Measurements from ENCODE around the gene TRNT1.

TRNT1 gene

DNA sequence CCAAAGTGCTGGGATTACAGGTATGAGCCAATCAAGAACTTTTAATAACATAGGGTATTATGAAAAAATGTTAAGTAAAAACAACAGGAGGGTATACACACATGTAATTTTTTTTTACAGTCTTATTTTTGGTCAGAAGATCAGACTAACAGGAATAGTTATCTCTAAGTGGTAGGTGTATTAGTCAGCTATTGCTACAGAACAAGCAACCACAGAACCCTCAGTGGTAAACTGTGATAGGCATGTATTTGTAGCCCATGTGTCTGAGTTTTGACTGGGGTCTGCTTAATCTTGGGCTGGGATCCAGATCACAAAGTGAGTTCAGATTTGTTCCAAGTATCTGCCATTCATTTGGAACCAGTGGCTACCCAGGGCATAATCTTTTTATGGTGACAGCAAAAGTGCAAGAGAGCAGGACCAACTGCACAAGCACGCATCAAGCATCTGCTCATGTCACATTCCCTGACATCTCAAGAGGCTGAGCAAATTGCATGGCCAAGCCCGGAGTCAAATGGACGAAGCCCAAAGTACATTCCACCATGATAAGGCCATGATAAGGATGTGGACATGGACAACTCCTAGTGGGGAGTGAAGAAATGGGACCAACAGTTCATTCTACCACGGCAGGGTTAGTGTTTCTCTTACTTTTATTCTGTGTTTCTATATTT, 13.6 kb upstream of the TRNT1 start:
- DNase-seq = no peak

DNA sequence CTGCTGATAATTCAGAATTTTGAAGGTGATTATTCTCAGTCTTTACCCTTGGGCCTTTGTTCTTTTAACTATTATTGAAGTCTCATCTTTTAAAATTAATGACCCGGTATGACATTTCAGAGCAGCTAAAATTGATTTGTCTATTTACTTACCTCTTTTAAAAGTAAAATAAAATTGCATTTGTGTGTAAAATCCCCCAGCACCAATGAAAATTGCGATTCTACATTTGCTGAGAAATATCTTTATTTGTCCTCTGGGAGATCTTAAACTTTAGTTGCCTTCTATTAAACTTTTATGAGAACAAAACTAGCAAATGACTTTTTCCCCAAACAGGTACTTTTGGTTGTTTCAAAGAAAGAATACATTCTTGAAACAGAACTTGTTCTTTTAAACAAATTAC, 9.1 kb upstream of the TRNT1 start:
- no peak for DNase-seq

DNA sequence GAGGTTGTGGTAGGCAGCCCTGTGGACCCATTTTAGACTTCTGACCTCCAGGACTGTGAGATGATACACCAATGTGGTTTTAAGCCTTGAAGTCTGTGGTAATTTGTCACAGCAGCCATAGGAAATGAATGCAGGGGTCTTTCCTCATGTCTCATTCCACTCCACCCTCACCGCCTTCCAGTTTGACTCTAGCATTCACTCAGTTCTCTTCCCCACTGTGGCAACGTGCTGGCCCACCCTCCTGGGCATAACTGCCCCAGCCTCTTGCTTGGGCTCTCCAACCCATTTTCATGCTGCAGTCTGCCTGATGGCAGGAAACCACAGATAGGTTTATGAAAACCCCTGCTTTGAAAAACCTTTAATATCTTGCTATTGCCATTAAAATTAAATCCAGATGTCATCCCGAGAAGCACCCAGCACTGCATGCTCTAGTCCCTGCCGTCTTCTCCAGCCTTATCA, 7.3 kb upstream of the TRNT1 start:
- peak; percentile 18 for DNase-seq

DNA sequence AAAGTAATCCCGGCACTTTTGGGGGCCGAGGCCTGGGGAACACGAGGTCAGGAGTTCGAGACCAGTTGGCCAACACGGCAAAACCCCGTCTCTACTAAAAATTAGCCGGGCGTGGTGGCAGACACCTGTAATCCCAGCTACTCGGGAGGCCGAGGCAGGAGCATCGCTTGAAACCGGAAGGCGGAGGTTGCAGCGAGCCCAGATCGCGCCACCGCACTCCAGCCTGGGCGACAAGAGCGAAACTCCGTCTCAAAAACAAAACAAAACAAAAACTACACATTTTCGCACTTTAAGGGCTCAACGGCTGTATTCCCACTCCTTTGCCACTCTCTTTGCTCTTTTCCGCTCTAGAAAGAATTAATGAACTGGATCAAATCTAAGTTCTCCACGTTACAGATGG, 763 bp upstream of the TRNT1 start:
- DNase-seq = no peak

DNA sequence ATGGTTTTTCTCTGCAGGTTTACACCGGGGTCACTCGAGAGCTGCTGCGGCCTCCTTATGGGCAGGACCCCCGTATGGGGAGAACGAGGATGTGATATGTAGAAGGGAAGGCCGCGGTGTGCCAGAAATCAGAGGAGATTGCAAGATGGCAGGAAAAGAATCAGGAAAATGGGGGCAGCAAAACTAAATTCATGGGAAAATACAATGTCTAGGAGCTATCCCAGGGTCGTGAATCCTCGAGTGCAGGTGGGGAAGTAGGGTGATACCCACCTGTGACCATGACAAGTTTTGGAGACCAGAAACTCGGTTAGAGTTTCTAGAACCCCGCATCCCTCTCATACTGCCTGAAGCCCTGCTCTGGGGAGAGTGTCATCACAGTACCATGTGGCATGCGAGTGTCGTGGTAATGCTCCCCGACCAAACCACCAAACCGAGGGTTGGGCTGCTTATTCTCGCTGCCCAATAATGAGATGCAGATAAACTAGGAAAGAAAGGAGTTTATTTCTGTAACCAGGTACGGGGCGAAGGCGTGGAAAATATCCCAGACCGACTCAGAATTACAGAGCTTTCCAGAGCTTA, 781 bp downstream of the TRNT1 start:
- DNase-seq = peak; percentile 20

DNA sequence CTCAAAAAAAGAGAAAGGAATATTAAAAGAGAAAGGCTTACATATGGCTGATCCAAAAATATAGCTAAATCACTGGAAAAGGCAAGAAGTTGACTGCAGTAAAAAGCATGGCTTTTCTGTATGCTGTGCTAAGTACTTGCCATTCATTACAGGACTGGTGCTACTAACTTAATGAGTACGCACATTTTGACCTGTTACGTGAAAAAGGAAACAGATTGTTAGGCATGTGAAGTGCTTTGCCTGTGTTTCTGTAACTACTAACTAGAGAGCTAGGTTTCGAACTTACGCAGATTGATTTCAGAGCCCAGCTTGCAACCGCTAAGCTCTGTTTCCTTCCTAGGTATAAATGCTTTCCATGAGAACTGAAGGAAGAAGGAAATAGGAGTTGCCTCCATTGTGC, 2.8 kb downstream of the TRNT1 start:
- no peak for DNase-seq

DNA sequence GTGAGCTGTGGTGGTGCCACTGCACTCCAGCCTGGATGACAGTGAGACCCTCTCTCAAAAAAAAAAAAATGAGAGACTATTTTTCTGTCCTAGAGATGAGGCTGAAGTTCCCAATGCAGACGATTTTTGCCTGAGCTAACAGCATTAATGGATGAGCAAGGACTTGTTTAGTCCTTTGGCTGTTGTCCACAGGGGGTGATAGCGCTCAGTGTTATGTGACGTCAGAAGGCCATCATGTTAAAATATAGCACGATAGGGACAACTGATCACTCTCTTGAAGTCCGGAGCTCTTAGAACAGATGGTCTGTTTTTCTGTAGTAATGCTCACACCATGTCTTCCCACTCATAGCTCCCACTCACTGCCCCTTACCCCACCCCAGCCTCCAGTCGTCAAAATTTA, 6.8 kb downstream of the TRNT1 start:
- no peak for DNase-seq

DNA sequence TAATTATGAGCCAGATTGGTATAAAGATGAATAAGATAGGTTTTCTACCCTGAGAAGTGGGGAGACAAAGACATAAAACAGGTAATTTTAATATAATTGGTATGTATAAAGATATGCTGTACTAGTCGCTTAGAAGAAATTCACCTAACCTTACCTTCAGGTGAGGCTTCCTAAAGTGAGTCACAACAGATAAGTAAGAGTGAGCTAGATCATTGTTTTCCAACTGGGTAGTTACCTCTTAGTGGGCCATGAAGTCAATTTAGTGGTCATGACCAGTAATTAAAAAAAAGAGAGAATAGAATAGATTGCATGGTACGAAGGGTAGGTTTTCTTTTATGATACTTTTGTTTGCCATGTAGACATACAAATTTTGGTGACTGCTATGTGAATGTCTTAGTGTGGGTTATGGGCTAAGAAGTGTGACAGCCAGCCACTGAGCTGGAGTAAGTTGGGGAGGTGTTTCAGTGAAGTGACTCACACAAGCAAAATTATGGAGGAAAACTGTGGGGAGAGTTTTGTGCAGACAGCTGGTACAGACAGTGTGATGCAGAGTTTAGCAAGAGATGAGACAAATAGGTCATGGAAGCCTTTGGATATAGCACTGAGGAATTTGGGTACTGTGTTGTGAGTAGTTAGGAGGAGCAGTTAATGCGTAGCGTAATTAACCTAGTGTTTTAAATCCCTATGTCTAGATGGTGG, 8.2 kb downstream of the TRNT1 start:
- DNase-seq = no peak

DNA sequence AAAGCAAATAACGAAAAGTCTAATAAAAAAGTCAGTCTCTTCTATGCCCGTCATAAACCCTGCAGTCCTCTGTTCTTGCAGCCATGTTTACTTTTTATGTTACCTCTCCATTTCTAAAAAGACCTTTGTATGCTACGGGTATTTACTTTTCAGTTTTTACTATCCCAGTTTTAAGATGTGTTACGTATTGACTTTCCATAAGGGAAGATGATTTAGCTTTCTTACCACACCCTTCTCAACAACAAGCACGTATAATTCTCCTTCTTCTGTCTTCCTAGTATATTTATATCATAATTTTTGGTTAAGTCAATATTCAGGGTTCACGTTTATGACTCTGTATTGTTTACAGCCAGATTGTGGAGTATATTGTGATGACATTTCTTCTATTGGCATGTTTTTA, 10.8 kb downstream of the TRNT1 start:
- no peak for DNase-seq

DNA sequence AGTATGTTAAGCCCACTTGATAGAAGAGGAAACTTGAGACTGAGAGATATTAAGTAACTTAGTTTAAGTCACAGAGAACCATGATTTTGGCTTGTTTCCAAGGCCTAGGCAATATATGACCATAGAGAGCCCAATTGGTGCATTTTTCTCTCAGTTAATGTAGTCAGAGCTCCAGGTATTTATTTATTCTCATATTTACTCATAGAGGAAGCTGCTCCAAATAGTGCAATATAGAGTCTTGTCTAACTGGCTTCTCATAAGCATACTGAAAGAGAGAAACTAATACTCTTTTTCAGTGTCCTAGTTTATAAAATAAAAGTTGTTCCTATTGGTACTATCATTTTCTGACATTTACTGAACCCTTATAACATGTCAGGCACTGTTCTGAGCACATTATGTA, 15.2 kb downstream of the TRNT1 start:
- DNase-seq = no peak

DNA sequence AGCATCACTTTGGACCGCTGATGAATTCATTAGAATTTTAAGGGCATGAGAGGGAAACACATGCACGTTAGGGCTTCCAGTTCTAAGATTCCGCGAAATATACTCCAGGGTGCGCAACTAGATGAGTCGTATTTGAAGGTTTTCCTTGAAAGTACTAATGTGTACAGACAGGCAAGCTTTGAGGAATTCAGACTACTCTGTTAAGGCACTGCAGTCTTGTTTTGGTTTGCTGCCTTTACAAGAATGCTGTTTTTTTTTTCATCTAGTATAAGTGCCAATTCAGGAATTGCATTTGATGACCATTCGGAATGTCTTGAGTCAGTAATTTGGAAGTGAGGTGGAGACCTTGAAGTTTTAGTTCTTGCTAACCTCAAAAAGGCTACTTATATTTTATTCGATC, 19.1 kb downstream of the TRNT1 start:
- DNase-seq = peak; percentile 16

DNA sequence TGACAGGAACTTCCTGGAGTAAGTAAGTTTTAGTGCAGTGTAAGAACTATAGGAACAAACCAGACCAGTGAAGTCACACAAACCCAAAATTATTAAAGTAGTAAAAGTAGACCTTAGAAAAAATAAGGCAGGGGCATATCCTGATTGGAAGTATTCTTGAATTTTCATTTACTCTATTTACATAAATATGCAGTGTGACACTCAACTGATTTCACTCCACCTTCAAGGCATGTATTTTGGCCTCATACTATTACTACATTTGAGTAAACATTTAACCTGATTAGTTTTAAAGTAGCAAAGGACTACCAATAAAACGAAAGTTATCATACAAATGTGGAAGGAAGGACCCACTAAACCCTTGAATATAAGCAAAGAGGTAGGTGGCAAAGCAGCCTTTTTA, 22.8 kb downstream of the TRNT1 start:
- DNase-seq = no peak

DNA sequence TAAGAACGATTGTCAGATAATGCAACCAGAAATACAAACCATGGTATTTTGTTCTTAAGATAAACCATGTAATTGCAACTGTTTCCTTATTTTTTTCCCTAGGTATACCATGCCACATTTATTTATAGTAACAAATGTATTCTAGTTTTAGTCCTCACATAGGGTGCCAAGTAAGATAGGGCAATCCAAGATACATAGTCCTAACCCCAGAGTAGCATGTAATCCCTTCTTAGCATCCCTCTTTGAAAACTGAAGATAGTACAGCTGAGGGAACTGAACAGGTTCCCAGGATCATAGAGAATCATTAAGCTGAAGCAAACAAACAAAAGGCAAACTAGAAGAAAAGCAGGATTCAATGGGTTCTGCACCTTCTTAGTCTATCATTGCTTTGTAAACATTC, 24.8 kb downstream of the TRNT1 start:
- DNase-seq = no peak

DNA sequence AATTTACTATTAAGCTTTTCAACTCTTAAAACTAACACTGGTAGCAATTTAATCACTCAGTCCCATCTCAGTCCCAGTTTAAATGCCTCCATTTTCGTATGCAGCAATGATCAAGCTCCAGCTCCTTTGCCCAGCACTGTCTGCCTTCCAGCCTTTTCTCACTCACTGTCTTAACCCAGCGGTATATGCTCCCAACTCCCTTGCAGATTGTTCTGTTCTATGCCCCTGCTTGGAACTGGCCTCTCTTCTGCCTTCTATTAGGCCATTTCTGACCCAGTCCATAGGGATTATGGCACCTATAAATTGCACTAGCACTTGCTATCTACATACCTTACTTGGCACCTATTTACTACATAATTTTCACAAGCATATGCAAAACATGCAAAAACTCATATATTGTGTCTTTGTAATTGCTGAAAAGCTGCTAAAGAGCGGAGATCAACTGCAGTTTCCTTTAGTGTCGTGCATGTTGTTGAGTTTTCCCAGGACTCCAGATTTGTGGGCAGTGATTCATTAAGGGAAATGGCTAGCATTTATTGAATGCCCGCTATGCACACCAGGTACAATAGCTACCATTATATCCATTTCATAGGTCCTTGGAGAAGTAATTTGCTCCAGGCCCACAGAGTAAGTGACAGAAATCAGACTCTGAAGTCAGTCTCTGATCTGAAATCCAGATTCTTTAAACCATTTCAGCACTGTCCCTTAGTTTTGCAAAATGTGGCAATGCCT, 28.3 kb downstream of the TRNT1 start:
- DNase-seq = no peak

DNA sequence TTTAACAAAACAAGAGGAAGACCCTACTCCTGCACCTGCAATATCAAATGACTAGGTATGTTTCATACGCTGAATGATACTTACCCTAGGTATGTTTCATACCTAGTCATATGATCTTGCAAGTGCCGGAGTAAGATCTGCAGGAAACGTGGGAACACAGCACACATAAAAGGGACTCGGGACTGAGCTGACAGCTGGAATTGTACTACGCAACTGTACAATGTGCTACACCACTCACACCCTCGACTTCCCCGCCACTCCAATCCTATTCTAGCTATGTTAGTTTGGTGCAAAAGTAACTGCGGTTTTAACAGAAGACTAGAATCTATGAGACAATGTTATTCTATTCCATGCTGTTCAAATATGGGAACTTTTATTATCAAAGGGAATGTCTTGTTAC, 30.7 kb downstream of the TRNT1 start:
- DNase-seq = no peak

DNA sequence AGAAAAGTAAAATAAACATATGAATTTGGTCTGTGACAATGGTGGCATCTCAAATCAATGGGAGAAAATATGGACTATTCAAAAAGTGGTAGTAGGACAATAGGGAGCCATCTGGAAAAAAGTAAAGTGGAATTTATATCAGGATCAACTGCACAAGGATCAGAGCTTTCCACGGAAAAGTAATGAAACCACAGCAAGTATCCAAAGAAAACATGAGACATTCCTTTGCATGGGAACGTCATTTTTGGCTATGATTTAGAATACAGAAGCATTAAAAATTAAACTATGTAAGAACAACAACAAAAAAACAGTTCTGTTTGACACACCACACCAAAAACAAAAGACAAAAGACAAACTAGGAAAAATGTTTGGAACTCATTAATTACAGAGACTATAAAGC, 34.1 kb downstream of the TRNT1 start:
- DNase-seq = peak; percentile 31

DNA sequence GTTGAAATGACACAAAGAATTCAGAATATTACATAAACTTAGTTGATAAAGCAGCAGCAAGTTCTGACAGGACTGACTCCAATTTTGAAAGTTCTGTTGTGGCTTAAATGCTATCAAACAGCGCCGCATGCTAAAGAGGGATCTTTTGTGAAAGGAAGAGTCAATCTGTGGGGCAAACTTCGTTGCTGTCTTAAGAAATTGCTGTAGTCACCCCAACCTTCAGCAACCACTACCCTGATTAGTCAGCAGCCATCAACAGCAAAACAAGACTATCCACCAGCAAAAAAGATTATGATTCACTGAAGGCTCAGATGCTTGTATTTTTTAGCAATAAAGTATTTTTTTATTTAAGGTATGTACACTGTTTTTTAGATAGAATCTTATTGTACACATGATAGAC, 38.5 kb downstream of the TRNT1 start:
- DNase-seq = no peak

DNA sequence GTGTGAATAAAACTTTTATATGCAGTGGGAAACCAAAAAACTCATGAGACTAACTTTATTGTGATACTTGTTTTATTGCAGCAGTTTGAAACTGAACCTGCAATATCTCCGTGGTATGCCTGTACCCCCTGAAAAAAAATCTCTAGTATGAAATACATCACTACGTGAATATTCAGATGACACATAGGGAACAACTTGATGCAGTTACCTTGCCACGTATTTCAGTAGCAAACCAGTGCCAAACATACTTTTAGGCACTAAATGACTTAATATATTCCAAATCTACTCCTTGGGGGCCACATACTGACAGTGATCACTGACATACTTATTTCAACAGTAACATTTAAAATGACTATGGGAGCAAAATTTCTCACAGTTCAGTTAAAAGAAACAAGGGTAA, 38.9 kb downstream of the TRNT1 start:
- DNase-seq = no peak

DNA sequence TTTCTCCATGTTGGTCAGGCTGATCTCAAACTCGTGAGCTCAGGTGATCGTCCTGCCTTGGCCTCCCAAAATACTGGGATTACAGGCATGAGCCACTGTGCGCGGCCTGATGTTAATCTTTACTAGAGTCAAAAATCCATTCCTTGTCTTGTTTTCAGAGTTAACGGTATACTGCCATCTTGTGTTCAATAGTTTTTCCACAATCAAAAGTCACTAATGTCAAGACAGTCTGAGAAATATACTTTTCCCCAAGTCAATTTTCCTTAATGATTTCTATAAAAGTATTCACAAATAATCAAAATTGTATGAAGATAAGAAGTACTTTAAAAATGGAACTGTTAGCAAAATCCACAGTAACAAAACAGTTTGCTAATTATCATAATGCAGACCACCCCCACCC, 44.3 kb downstream of the TRNT1 start:
- peak; percentile 25 for DNase-seq

DNA sequence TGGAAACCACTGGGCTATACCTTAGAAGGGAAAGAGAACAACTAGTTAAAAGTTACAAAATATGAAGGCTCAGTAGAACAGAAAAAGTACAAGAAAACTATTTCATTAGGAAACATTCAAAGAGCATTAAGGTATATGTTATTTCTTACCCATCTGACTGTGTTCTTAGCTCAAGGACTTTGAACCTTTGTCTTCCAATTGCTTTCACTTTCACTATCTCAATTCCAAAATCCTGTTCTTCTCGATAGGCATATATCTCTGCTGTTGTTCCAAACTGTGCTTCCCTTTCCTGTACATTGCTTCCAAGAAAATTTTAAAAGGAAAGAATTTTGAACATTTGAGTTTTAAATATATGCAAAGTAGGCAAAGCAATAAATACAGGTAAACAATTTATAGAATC, 45.9 kb downstream of the TRNT1 start:
- no peak for DNase-seq

DNA sequence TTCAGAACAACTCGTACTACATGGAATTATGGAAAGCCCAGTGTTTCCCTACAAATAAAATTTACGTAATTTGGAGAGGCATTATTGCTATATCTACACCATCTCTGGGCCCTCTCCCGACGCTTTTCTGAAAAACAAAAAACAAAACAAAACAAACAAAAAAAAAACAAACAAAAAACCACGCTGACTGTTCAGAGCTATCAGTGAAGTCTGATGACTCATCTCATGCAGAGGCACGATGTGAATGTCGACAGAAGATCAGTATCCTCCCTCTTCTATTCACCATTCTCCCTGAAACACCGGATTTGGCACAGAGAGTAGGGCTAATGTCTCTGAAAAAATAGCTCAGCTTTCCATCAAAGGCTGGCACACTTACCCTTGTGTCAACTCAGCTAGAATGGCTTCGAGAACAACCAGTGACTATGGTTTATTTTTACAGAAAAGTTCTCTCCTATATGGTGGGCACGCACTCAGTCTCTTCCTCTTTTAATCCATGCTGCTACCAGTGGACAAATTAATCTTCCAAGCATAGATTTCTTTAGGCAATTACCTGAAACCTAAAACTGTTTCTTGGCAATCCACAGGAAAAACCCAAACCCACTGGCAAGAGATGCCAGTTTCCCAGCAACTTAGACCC, 51.2 kb downstream of the TRNT1 start:
- DNase-seq = no peak

DNA sequence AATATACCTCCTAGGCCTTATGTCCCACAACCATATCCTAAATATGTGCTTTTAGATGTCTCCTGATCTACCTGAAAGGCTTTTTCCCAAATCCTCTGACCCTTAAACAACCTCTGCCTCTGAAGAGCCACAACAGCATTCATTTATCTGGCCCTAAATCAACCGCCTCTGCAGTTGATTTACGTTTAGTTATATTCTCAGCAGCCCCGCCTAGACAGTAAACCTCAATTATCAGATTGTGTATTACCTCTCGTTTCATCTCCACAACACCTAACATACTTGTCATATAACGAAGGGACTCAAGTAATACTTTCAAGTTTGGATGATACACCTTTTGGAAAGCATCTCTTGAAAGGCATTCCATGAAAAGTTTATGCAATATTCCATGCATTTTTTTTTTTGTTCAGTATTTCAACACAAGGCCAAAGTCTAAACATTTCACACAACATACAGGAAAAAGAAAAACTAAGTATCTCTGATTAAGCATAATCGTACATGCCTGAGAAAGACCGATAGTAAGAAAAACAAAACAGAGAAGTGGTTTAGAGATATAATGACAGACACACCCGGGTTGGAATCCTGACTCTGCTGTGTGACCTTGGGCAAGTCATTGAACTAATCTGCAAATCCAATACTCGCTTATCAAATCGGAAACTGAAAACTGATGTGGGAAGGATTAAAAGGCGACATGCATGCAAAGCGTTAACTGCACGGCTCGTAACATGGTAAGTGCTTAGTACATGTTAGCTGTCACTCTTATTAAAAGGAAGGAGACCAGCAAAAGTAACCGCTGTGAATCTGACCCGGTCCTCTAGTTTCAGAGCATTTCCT, 52.0 kb downstream of the TRNT1 start:
- DNase-seq = no peak

All from fibroblast of skin of back (primary cell).